Fibroblast of pulmonary artery (primary cell): ENCODE results near the gene FYB1.

Experiments
- DNase-seq: peaks from one replicate; pipeline ENCODE4 v3.0.0-alpha.2; 2010; ENCODE audit warnings: low read depth
- H3K4me3 ChIP-seq: replicated peaks from 2 replicates; pipeline ENCODE4 v1.5.1; 2011; ENCODE audit warnings: low read depth, mild to moderate bottlenecking, control low read depth, low read length, moderate library complexity
- TF ChIP-seq, protein P1 (sequence below): IDR thresholded peaks from 2 replicates; pipeline ENCODE4 v1.5.1; 2011; ENCODE audit warnings: mild to moderate bottlenecking, control low read depth, low read length, inconsistent platforms; ENCODE audit errors: missing control alignments

The FYB1 gene

DNA sequence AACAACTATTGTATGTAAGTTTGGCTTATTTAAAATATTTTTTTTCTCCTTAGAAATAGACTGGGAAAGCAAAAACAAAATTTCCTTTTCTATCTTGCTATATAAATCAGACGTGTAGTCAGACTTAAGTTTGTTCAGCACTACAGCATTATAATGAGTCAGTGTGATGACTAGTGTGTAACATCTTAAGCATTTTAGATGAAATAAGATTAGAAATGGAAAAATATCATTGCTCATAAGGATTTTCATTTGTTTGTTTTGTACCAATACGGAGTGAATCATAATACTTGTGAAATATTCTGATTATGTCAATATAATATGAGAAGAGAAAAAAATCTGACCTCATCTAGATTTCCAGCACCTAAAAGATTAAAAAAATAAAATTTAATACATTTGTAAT lies 80.5 kb downstream of the FYB1 start:
- TF ChIP-seq, protein P1, sequence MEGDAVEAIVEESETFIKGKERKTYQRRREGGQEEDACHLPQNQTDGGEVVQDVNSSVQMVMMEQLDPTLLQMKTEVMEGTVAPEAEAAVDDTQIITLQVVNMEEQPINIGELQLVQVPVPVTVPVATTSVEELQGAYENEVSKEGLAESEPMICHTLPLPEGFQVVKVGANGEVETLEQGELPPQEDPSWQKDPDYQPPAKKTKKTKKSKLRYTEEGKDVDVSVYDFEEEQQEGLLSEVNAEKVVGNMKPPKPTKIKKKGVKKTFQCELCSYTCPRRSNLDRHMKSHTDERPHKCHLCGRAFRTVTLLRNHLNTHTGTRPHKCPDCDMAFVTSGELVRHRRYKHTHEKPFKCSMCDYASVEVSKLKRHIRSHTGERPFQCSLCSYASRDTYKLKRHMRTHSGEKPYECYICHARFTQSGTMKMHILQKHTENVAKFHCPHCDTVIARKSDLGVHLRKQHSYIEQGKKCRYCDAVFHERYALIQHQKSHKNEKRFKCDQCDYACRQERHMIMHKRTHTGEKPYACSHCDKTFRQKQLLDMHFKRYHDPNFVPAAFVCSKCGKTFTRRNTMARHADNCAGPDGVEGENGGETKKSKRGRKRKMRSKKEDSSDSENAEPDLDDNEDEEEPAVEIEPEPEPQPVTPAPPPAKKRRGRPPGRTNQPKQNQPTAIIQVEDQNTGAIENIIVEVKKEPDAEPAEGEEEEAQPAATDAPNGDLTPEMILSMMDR, result no peak
- DNase-seq, result peak; percentile 88

DNA sequence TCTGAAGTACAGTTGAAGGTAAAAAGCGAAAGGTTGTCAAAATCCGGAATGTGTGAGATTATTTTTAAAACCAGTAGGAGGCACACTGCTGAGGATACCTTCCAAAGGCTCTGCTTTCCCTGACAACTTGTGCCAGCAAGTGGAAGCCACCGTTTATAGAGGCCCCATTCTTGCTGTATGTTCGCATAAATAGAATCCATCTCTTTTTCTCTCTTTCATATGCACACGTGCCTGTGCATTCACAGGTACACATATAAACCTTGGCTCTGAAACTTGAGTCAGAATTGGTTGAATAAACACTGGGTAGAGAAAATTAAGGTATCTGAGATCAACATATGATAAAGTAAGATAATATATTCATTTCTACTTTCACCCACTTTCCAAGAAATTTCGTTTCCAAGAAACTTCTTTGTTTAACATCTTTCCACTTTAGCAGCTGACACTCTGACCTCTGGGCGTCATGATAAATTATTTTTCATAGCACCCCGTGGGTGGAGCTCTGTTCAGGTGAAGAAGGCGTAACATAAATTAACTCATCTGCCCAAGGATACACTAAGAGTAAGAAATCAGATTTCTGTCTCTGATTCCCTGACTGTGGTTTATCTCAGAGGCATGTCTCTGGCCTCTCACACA lies 81.4 kb downstream of the FYB1 start:
- no peak overlapping the region for H3K4me3 ChIP-seq
- DNase-seq, result no peak
- TF ChIP-seq, protein P1, result no peak

More for the DNA sequence above, 80.5 kb downstream of the FYB1 start:
- H3K4me3 ChIP-seq, result no peak overlapping the region

DNA sequence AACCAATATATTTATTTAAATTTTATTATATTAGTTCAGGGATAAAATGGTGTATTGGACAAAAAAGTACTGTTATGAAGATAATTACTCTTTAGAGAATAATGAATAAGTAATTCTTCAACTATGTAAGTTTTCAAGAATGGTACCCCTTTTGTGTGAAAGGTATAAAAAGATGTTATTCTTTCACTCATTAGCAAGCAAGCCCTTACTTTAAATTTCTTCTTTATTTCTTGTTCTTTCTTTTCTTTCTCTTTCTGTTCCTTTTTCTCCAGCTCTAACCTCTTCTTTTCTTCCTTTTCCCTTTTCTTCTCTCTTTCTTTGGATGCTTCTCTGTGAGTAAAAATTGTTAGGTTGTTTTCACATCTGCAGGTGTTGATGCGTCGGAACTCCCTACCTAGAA lies 82.0 kb downstream of the FYB1 start:
- no peak for DNase-seq
- TF ChIP-seq, protein P1, result no peak
- H3K4me3 ChIP-seq, result no peak overlapping the region

DNA sequence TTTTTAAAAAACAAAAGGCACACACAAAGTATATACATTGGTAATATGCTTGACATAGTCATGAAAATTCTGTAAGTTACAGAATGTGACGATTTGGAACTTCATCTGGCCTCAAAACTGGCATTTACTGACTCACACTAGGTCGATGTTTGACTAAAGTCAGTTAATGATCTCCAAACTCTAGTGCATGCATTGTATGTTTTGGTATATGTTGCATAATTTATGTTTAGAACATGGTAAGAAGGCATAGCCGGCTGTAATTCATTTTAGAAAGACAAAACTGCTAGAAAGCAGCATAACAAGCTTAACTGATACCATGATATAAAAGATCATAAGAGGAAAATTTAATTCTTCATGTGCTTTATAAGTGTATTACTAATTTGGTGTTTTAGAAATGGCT lies 86.6 kb downstream of the FYB1 start:
- no peak for DNase-seq
- TF ChIP-seq, protein P1, result no peak
- no peak overlapping the region for H3K4me3 ChIP-seq

- TF ChIP-seq, protein P1, result no peak
- H3K4me3 ChIP-seq, result no peak overlapping the region
- no peak for DNase-seq
Observed at GRCh38 chr5:39132128-39132447, 87.3 kb downstream of the FYB1 start.

GRCh38 chr5:39131210-39132127 lies 87.9 kb downstream of the FYB1 start:
- TF ChIP-seq, protein P1, result no peak
- no peak for DNase-seq
- H3K4me3 ChIP-seq, result no peak overlapping the region
